HUES6 (cell line): Measurements from ENCODE around the gene HTRA3.

Experiments used
- H3K27ac ChIP-seq: 2 replicates; pipeline ENCODE4 v1.7.0; 2013; ENCODE audit warnings: low read depth, mild to moderate bottlenecking, low read length, inconsistent platforms
- H3K27me3 ChIP-seq: 2 replicates; pipeline ENCODE4 v1.6.1; 2013; ENCODE audit warnings: low read length; ENCODE audit not compliant: control insufficient read depth, insufficient read depth
- H3K36me3 ChIP-seq: 2 replicates; pipeline ENCODE4 v1.6.1; 2013; ENCODE audit warnings: low read length; ENCODE audit not compliant: control insufficient read depth, insufficient read depth
- H3K4me1 ChIP-seq: 2 replicates; pipeline ENCODE4 v1.6.1; 2013; ENCODE audit warnings: low read length; ENCODE audit not compliant: control insufficient read depth, insufficient read depth
- H3K4me3 ChIP-seq: 2 replicates; pipeline ENCODE4 v1.5.1; 2013; ENCODE audit warnings: low read depth, low read length
- H3K9ac ChIP-seq: one replicate; pipeline ENCODE4 v1.6.1; 2013; ENCODE audit warnings: mild to moderate bottlenecking, low read length
- H3K9me3 ChIP-seq: 2 replicates; pipeline ENCODE4 v1.6.1; 2013; ENCODE audit warnings: low read depth, low read length; ENCODE audit not compliant: control insufficient read depth, insufficient read depth

HTRA3 gene

DNA sequence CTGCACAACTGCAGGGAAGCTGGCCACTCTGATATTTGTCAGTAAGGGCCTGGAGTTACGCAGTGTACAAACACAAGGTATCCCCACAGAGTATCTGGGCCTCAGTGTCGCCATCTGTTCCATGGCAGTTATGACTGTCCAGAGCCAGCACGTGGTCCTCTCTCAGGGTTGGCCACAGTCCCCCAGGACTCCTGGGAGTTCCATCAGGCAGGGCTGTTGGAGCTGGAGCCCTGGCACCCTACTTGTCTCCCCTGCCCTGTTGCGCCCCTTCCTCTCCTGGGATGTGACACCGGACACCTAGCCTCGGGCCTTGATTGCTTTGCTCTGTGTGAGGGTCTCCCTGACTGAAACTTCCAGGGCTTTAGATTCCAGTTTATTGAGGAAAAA is 8.4 kb downstream of the HTRA3 start:
- H3K36me3 ChIP-seq: no peaks in the 10 kb centered on the region
- H3K4me3 ChIP-seq: no peak overlapping the region
- no peak overlapping the region for H3K9ac ChIP-seq
- H3K27me3 ChIP-seq: no peaks in the 10 kb centered on the region
- no peaks in the 10 kb centered on the region for H3K9me3 ChIP-seq
- H3K27ac ChIP-seq: no peak overlapping the region
- peaks cover 3% of the 10 kb centered on the region; the same call in 1 of the 2 replicates for H3K4me1 ChIP-seq

DNA sequence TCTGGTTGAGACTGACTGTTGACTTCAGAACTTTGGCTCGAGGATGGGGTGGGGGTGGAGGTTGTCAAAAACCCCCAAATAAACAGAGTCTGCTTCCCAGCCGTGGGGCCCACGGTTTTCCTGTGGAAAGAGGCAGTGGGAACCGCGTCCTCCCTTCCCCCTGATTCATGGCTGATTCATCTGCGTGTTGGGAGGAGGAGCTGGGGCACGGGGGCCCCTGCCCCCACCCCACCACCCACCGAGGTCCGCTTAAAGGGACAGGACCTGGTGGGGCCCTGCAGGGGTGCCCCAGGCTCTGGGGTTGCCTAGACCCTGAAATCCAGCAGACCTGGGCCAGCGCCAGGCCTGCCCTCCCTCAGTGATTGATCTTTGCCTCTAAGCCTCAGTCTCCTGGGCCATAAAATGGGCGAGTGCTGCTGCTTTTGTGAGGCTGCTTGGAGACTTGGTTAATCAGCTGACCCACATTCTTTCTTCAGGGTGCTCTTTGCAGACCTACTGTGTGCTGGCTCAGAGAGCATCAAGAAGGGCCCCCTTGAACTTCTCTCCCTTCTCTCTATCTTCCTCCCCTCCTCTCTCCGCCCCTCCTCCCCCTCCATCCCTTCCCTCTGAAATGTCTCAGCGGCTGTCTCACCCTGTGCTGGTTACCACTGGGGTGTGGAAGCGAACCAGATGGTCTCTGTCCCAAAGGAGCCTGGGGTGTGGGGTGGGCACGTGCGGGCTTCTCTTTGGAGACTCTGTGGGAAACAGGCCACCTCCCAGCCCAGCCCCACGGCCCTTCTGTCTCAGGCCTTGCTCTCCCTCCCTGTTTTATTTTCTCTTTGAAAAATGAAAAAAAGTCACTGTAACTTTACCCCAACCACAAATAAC is 9.1 kb downstream of the HTRA3 start:
- H3K4me3 ChIP-seq: no peak overlapping the region
- H3K27ac ChIP-seq: no peak overlapping the region
- H3K9me3 ChIP-seq: no peaks in the 10 kb centered on the region
- no peaks in the 10 kb centered on the region for H3K36me3 ChIP-seq
- no peak overlapping the region for H3K9ac ChIP-seq
- no peaks in the 10 kb centered on the region for H3K27me3 ChIP-seq
- H3K4me1 ChIP-seq: peaks cover 3% of the 10 kb centered on the region; the same call in 1 of the 2 replicates

DNA sequence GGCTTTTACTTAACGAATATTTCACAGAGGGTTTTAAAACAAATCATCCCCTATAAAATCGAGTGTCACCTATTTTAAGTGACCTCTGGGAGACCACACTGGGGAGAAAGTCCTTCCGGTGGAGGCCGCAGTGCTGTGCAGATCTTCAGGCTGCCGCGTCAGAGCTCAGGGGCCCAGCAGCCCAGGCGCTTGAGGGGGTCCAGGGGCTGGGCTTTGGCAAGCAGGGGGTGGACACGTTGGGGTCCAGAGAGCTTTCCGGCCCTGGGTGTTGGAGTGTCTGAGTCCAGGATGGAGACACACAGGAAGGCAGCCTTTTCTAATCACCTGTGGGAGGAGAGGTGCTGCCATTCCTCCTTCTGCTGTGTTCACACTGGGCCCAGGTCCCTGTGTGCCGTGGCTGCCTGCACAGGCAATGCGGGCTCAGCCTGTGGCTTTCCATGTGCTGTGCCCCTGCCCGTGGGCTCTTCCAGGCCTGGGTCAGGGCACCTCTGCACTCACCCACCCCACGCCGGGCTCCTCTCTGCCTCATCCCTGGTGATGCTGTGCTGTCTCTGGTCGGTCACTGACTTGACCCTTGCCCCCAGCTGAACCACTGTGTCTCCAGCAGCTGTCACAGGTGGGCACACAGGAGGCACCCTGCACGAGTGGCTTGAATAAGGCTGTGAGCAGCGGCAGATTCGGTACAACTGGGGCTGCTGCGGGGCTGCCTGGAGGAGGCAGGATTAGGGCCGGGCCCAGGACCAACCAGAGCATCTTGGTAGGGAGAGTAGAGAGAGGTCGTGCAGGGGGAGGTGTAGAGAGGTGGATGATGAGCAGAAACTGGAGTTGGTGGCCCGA is 10.0 kb downstream of the HTRA3 start:
- Histone ChIP-seq H3K36me3 (no peaks in the 10 kb centered on the region), H3K9me3 (no peaks in the 10 kb centered on the region), H3K27ac (no peak overlapping the region), H3K9ac (no peak overlapping the region), H3K27me3 (no peaks in the 10 kb centered on the region), H3K4me3 (no peak overlapping the region), H3K4me1 (peaks cover 1% of the 10 kb centered on the region; the same call in 1 of the 2 replicates)

DNA sequence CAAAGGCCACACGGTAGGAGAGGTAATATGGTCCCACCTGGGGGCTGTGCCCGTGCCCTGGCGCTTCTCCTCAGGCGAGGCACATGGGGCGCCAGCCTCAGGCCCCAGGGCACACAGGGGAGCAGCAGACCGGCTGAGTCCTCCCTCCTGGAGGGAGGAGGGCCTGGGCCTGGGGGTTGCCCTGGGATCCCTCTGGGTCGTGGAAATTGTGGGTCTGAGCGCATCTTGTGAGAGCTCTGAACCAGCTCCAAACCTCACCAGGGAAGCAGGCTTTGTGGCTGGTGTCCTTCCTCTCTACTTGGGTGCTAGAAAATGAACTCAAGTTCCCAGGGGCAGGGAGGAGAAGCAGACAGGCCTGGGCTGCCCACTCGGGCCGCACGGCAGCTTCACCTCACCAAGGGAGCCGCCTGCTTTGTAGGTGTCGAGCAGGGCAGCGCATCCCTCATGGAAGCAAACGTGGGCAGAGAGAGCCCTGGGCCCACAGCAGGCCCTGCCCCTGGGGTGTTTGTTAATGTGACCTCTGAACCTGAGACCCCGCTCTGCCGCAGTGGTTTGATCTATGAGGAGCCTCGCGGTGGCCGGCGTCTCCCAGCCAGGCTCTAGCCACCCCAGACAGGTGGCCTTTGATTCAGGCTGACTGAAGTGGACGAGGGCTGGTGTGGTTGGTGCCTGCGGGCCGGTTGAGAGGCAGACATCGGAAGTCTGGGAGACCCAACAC is 10.8 kb downstream of the HTRA3 start:
- Histone ChIP-seq H3K4me1 (no peaks in the 10 kb centered on the region; the same call in 1 of the 2 replicates), H3K9me3 (no peaks in the 10 kb centered on the region), H3K9ac (no peak overlapping the region), H3K27ac (no peak overlapping the region), H3K36me3 (no peaks in the 10 kb centered on the region), H3K27me3 (no peaks in the 10 kb centered on the region), H3K4me3 (no peak overlapping the region)

DNA sequence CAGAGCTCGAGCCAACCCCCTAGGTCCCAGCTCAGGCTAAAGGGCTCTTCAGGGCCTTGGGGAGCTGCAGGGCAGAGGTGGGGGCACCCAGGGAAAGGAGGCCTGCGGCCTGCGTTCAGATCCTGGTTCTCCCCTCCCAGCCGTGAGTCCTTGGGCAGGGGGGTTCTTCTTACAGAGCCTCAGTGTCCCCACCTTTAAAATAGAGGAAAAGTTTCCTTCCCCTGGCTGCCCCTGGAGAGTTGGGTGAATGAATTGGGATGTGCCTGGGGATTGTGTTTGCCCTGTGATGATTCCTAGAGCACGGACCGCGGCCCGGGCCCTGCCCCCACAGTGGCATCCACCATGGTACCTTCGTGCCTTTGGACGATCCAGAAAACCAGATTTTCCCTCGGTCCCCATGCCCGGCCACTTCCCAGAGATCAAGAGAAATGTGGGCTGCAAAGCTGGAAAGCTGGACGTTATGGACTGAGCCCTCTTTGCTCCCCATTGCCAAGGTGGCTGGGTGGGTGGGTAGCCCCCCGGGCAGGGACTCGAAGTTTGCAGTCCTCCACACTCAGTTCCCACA is 11.4 kb downstream of the HTRA3 start:
- Histone ChIP-seq H3K27ac (no peak overlapping the region), H3K4me3 (no peak overlapping the region), H3K9me3 (no peaks in the 10 kb centered on the region), H3K9ac (no peak overlapping the region), H3K36me3 (no peaks in the 10 kb centered on the region), H3K27me3 (no peaks in the 10 kb centered on the region), H3K4me1 (no peaks in the 10 kb centered on the region; the same call in 1 of the 2 replicates)

DNA sequence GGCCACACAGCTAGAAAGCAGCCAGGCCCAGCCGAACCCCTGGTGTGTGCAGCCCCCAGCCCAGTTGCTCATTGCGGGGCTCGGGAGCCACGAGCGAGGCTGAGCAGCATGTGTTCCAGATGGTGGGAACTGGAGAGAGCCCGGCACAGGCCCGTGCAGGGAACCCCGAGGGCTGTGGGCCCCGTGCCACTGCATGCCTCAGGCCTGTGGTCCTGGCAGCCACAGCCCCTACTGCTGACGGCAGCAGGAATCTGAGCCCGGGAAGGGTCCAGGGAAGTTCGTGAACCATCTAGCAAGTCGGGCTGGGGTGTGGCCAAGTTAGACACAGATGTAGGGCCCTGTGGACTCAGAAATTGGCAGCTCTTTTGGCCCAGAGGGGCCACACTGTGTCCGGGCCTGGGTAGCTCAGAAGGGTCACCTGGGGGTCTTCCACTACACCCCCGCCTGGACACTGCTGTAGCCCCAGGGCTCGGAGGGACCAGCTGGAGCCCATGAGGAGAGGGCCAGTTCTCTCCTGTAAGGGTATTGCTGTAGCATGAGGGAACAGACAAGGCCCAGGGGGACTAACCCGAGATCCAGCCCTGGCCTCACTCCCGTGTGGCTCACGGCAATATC is 12.1 kb downstream of the HTRA3 start:
- Histone ChIP-seq H3K9ac (no peak overlapping the region), H3K4me1 (no peaks in the 10 kb centered on the region; the same call in 1 of the 2 replicates), H3K36me3 (no peaks in the 10 kb centered on the region), H3K27me3 (no peaks in the 10 kb centered on the region), H3K4me3 (no peak overlapping the region), H3K27ac (no peak overlapping the region), H3K9me3 (no peaks in the 10 kb centered on the region)

DNA sequence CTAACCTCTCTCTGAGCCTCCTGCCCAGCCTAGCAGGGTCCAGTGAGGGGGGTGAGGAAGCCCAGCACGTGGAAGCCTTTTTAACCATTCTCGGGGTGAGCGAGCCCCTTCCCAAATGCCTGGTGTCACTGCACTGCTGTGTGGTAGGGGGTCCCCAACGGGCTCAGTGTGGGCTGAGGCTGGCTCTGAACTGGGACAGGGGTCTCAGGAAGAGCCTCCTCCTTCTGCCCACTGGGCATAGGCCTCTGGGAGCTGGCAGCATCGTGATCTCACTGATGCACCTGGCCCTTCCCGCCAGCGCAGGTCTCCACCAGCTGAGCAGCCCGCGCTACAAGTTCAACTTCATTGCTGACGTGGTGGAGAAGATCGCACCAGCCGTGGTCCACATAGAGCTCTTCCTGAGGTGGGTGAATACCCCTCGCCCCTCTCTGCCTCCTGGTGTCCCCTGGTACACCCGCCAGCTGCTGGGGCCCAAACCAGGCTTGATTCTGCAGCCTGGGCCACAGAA is 12.6 kb downstream of the HTRA3 start:
- Histone ChIP-seq H3K9ac (no peak overlapping the region), H3K4me1 (no peaks in the 10 kb centered on the region; the same call in 1 of the 2 replicates), H3K27me3 (no peaks in the 10 kb centered on the region), H3K27ac (no peak overlapping the region), H3K36me3 (no peaks in the 10 kb centered on the region), H3K4me3 (no peak overlapping the region), H3K9me3 (no peaks in the 10 kb centered on the region)

DNA sequence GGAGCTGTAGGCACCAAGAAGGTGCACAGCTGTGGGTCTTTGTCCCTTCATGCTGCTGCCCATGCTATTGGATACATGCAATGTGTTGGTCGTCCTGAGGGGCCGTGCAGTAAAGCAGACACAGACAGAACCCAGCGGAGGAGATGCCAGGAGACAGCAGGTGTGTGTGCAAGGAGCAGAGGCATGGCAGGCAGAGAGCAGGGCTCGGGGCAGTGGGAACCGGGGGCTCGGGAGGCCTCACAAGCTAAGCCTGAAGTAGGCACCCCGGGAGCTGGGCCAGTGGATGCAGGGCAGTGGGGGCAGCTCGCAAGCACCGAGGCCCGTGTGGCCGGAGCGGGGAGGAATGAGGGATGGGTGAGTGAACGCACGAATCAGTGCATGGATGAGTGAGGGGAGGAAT is 13.2 kb downstream of the HTRA3 start:
- Histone ChIP-seq H3K4me3 (no peak overlapping the region), H3K4me1 (no peaks in the 10 kb centered on the region; the same call in 1 of the 2 replicates), H3K9me3 (no peaks in the 10 kb centered on the region), H3K27ac (no peak overlapping the region), H3K36me3 (no peaks in the 10 kb centered on the region), H3K27me3 (no peaks in the 10 kb centered on the region), H3K9ac (no peak overlapping the region)

DNA sequence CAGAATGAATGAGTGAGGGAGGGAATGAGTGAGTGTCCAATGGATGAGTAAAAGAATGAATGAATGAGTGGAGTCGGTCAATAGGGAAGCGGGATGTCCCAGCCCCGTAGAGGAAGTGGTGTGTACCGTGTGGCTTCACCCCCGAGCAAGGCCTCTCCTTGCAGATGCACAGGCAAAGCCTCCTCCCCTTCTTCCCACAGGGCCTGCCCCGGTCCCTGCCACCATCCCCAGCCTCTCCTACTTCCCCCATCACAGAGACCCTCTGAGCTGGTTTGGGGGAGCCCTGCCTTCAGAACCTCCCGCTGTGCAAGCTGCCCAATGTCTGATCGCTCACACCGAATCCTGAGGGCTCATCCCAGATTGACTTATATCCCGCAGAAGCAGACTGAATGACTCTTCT is 13.6 kb downstream of the HTRA3 start:
- no peak overlapping the region for H3K4me3 ChIP-seq
- no peaks in the 10 kb centered on the region for H3K27me3 ChIP-seq
- H3K27ac ChIP-seq: no peak overlapping the region
- H3K36me3 ChIP-seq: no peaks in the 10 kb centered on the region
- H3K9me3 ChIP-seq: no peaks in the 10 kb centered on the region
- H3K4me1 ChIP-seq: no peaks in the 10 kb centered on the region; the same call in 1 of the 2 replicates
- H3K9ac ChIP-seq: no peak overlapping the region

DNA sequence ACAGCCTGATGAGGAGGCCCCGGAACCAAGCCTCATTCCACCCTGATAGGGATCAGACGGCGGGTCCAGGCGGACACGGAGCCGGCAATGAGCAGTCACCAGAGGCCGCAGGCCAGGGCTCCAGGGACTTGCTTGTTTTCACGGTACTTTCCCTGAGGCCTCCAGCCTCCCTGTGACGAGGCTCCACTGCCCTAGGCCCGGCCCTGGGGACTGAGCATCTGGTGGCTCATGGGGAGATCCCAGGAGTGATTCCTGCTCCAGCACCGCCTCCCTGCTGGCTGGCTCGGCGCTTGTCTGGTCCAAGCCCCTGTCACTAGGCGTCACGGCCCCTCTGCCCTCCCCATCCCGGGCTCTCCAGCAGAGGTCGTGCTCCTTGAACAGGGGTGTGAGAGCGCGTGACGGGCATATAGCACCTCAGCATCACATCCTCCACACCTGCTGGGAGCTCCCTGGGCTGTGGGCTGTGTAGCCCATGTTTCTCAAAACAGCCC is 14.1 kb downstream of the HTRA3 start:
- Histone ChIP-seq H3K27me3 (no peaks in the 10 kb centered on the region), H3K36me3 (no peaks in the 10 kb centered on the region), H3K4me3 (no peak overlapping the region), H3K27ac (no peak overlapping the region), H3K9ac (no peak overlapping the region), H3K4me1 (no peaks in the 10 kb centered on the region), H3K9me3 (no peaks in the 10 kb centered on the region)
